Measurements from ENCODE around the gene RXRA. TPM values are rescaled to one million over a fixed set of nuclear protein-coding genes. Genes with fewer than 3 reads are reported as not detected.

Gene RXRA
- total and polyA plus RNA-seq, 5 donors = 48.1 to 72.3 (median 62.2) TPM

GRCh38 chr9:134413890-134414623 lies 87.8 kb downstream of the RXRA start:
- no peaks in the 10 kb centered on the region for H3K27me3 ChIP-seq (ENCODE audit: control insufficient read depth, insufficient read depth)
- intact Hi-C loops (cut with DNase I) = no loop called here
- peak overlapping the region; percentile 46 for H3K27ac ChIP-seq (ENCODE audit: low read length)
- no peak overlapping the region for H3K4me3 ChIP-seq (ENCODE audit: low read length)
- WGBS = 57% methylated on average over 29 of the region's 29 CpGs
- DNase-seq = peak; percentile 80 to 90 (median 90)
- no peaks in the 10 kb centered on the region for H3K9me3 ChIP-seq (ENCODE audit: control insufficient read depth, low read length)
- H3K4me1 ChIP-seq (ENCODE audit: control insufficient read depth, insufficient read depth, low read length) = peaks cover 26% of the 10 kb centered on the region
- ATAC-seq = peak; percentile 64 to 70

GRCh38 chr9:134414900-134415425 lies 88.7 kb downstream of the RXRA start:
- WGBS = 69% methylated on average over 17 of the region's 17 CpGs
- DNase-seq (no peak), ATAC-seq (no peak)
- no peak overlapping the region for H3K27ac ChIP-seq (ENCODE audit: low read length)
- intact Hi-C loops (cut with DNase I) = no loop called here
- peaks cover 26% of the 10 kb centered on the region for H3K4me1 ChIP-seq (ENCODE audit: control insufficient read depth, insufficient read depth, low read length)
- no peak overlapping the region for H3K4me3 ChIP-seq (ENCODE audit: low read length)
- H3K9me3 ChIP-seq (ENCODE audit: control insufficient read depth, low read length) = no peaks in the 10 kb centered on the region
- H3K27me3 ChIP-seq (ENCODE audit: control insufficient read depth, insufficient read depth) = no peaks in the 10 kb centered on the region

- no peak for ATAC-seq
- H3K9me3 ChIP-seq (ENCODE audit: control insufficient read depth, low read length) = no peaks in the 10 kb centered on the region
- H3K4me1 ChIP-seq (ENCODE audit: control insufficient read depth, insufficient read depth, low read length) = peaks cover 19% of the 10 kb centered on the region
- no peak for DNase-seq
- intact Hi-C loops (cut with DNase I) = no loop called here
- WGBS = 90% methylated on average over 19 of the region's 19 CpGs
- H3K27ac ChIP-seq (ENCODE audit: low read length) = no peak overlapping the region
- no peaks in the 10 kb centered on the region for H3K27me3 ChIP-seq (ENCODE audit: control insufficient read depth, insufficient read depth)
- no peak overlapping the region for H3K4me3 ChIP-seq (ENCODE audit: low read length)
These were observed 90.2 kb downstream of the RXRA start for GRCh38 chr9:134416385-134417015.

GRCh38 chr9:134418354-134418753 lies 92.1 kb downstream of the RXRA start:
- intact Hi-C loops (cut with DNase I) = no loop called here
- Histone ChIP-seq H3K9me3 (ENCODE audit: control insufficient read depth, low read length) (no peaks in the 10 kb centered on the region), H3K27ac (ENCODE audit: low read length) (no peak overlapping the region), H3K27me3 (ENCODE audit: control insufficient read depth, insufficient read depth) (no peaks in the 10 kb centered on the region), H3K4me3 (ENCODE audit: low read length) (no peak overlapping the region), H3K4me1 (ENCODE audit: control insufficient read depth, insufficient read depth, low read length) (peaks cover 7% of the 10 kb centered on the region)
- WGBS = 66% methylated on average over 8 of the region's 8 CpGs
- ATAC-seq (no peak), DNase-seq (peak in 1 of 3 donors; percentile 66)

- DNase-seq = no peak
- no peaks in the 10 kb centered on the region for H3K27me3 ChIP-seq (ENCODE audit: control insufficient read depth, insufficient read depth)
- peaks cover 3% of the 10 kb centered on the region for H3K4me1 ChIP-seq (ENCODE audit: control insufficient read depth, insufficient read depth, low read length)
- intact Hi-C loops (cut with DNase I) = no loop called here
- H3K9me3 ChIP-seq (ENCODE audit: control insufficient read depth, low read length) = no peaks in the 10 kb centered on the region
- no peak overlapping the region for H3K4me3 ChIP-seq (ENCODE audit: low read length)
- 73% methylated on average over 23 of the region's 23 CpGs for WGBS
- no peak overlapping the region for H3K27ac ChIP-seq (ENCODE audit: low read length)
- ATAC-seq = no peak
These were observed 92.9 kb downstream of the RXRA start for GRCh38 chr9:134419000-134419683.

GRCh38 chr9:134419684-134420076 lies 93.4 kb downstream of the RXRA start:
- ATAC-seq (no peak), DNase-seq (no peak)
- Histone ChIP-seq H3K27ac (ENCODE audit: low read length) (no peak overlapping the region), H3K4me1 (ENCODE audit: control insufficient read depth, insufficient read depth, low read length) (peaks cover 3% of the 10 kb centered on the region), H3K27me3 (ENCODE audit: control insufficient read depth, insufficient read depth) (no peaks in the 10 kb centered on the region), H3K4me3 (ENCODE audit: low read length) (no peak overlapping the region), H3K9me3 (ENCODE audit: control insufficient read depth, low read length) (no peaks in the 10 kb centered on the region)
- intact Hi-C loops (cut with DNase I) = no loop called here
- WGBS = 82% methylated on average over 10 of the region's 10 CpGs

GRCh38 chr9:134420281-134420845 lies 94.1 kb downstream of the RXRA start:
- Histone ChIP-seq H3K4me3 (ENCODE audit: low read length) (no peak overlapping the region), H3K27me3 (ENCODE audit: control insufficient read depth, insufficient read depth) (no peaks in the 10 kb centered on the region), H3K9me3 (ENCODE audit: control insufficient read depth, low read length) (no peaks in the 10 kb centered on the region), H3K4me1 (ENCODE audit: control insufficient read depth, insufficient read depth, low read length) (peaks cover 3% of the 10 kb centered on the region), H3K27ac (ENCODE audit: low read length) (no peak overlapping the region)
- no peak for DNase-seq
- WGBS = 88% methylated on average over 18 of the region's 18 CpGs
- ATAC-seq = no peak
- intact Hi-C loops (cut with DNase I) = no loop called here

- ATAC-seq (no peak), DNase-seq (no peak)
- no peak overlapping the region for H3K27ac ChIP-seq (ENCODE audit: low read length)
- H3K9me3 ChIP-seq (ENCODE audit: control insufficient read depth, low read length) = no peaks in the 10 kb centered on the region
- intact Hi-C loops (cut with DNase I) = no loop called here
- no peak overlapping the region for H3K4me3 ChIP-seq (ENCODE audit: low read length)
- H3K27me3 ChIP-seq (ENCODE audit: control insufficient read depth, insufficient read depth) = no peaks in the 10 kb centered on the region
- 88% methylated on average over 10 of the region's 10 CpGs for WGBS
- peaks cover 3% of the 10 kb centered on the region for H3K4me1 ChIP-seq (ENCODE audit: control insufficient read depth, insufficient read depth, low read length)
These were observed 94.7 kb downstream of the RXRA start for GRCh38 chr9:134420974-134421432.

GRCh38 chr9:134421888-134422287 lies 95.6 kb downstream of the RXRA start:
- H3K9me3 ChIP-seq (ENCODE audit: control insufficient read depth, low read length) = no peaks in the 10 kb centered on the region
- H3K4me1 ChIP-seq (ENCODE audit: control insufficient read depth, insufficient read depth, low read length) = peaks cover 3% of the 10 kb centered on the region
- no peak for DNase-seq
- WGBS = 68% methylated on average over 11 of the region's 11 CpGs
- no peak overlapping the region for H3K4me3 ChIP-seq (ENCODE audit: low read length)
- intact Hi-C loops (cut with DNase I) = no loop called here
- no peak overlapping the region for H3K27ac ChIP-seq (ENCODE audit: low read length)
- H3K27me3 ChIP-seq (ENCODE audit: control insufficient read depth, insufficient read depth) = no peaks in the 10 kb centered on the region
- ATAC-seq = peak in 1 of 2 donors; percentile 2

GRCh38 chr9:134422301-134423090 lies 96.2 kb downstream of the RXRA start:
- H3K27me3 ChIP-seq (ENCODE audit: control insufficient read depth, insufficient read depth) = no peaks in the 10 kb centered on the region
- peak in 2 of 3 donors; percentile 60 to 81 for DNase-seq
- H3K27ac ChIP-seq (ENCODE audit: low read length) = no peak overlapping the region
- ATAC-seq = peak; percentile 49 to 79
- H3K9me3 ChIP-seq (ENCODE audit: control insufficient read depth, low read length) = no peaks in the 10 kb centered on the region
- H3K4me3 ChIP-seq (ENCODE audit: low read length) = no peak overlapping the region
- intact Hi-C loops (cut with DNase I) = no loop called here
- WGBS = 46% methylated on average over 32 of the region's 32 CpGs
- peaks cover 3% of the 10 kb centered on the region for H3K4me1 ChIP-seq (ENCODE audit: control insufficient read depth, insufficient read depth, low read length)

Data from right cardiac atrium (tissue), 5 donors.